GM23338 (cell line): Measurements from ENCODE around the gene OLFML2A. TPM values are rescaled to one million over a fixed set of nuclear protein-coding genes. Genes with fewer than 3 reads are reported as not detected.
A peak's percentile ranks its signal among the peaks of the same experiment; 100 is the strongest.

Experiments
- ATAC-seq: fragments of 200-7000 bp; cut with Tn5 transposase; 3 replicates; pipeline ENCODE4 v1.9.1; 2020
- DNase-seq: peaks from one replicate; pipeline ENCODE4 v3.0.0-alpha.2; 2015; ENCODE audit warnings: low spot score
- H2AFZ ChIP-seq: fragments of 200-600 bp; sonication (generic); 2 replicates; pipeline ENCODE4 v1.8.0; 2016; ENCODE audit warnings: antibody characterized with exemption, mild to moderate bottlenecking, moderate library complexity
- H3F3A ChIP-seq: fragments of 200-600 bp; sonication (generic); replicated peaks from 2 replicates; pipeline ENCODE4 v1.8.0; 2017; ENCODE audit warnings: antibody characterized with exemption, mixed run types, low read depth
- H3K27ac ChIP-seq: fragments of 200-600 bp; sonication (generic); 2 replicates; pipeline ENCODE4 v1.6.1; 2016; ENCODE audit warnings: low read depth
- H3K27me3 ChIP-seq: fragments of 200-600 bp; sonication (generic); 2 replicates; pipeline ENCODE4 v1.8.0; 2016; ENCODE audit warnings: mild to moderate bottlenecking, mixed run types, moderate library complexity; ENCODE audit not compliant: insufficient read depth
- H3K36me3 ChIP-seq: fragments of 200-600 bp; sonication (generic); 2 replicates; pipeline ENCODE4 v1.8.0; 2016; ENCODE audit warnings: mild to moderate bottlenecking; ENCODE audit not compliant: insufficient read depth
- H3K4me1 ChIP-seq: fragments of 200-600 bp; sonication (generic); 2 replicates; pipeline ENCODE4 v1.8.0; 2016; ENCODE audit warnings: mild to moderate bottlenecking, moderate library complexity; ENCODE audit not compliant: insufficient read depth
- H3K4me2 ChIP-seq: fragments of 200-600 bp; sonication (generic); 2 replicates; pipeline ENCODE4 v1.7.1; 2017; ENCODE audit warnings: mixed run types
- H3K4me3 ChIP-seq: fragments of 200-600 bp; sonication (generic); 2 replicates; pipeline ENCODE4 v1.6.1; 2016; ENCODE audit warnings: mixed run types
- H3K79me2 ChIP-seq: fragments of 200-600 bp; sonication (generic); replicated peaks from 2 replicates; pipeline ENCODE4 v1.8.0; 2017; ENCODE audit warnings: mild to moderate bottlenecking; ENCODE audit not compliant: insufficient read depth
- H3K9me2 ChIP-seq: fragments of 200-600 bp; sonication (generic); 2 replicates; pipeline ENCODE4 v1.8.0; 2017; ENCODE audit not compliant: insufficient read depth
- H4K20me1 ChIP-seq: fragments of 200-600 bp; sonication (generic); replicated peaks from 2 replicates; pipeline ENCODE4 v1.8.0; 2017; ENCODE audit warnings: mild to moderate bottlenecking; ENCODE audit not compliant: insufficient read depth
- H3K27ac Mint-ChIP-seq: 2 replicates; pipeline ENCODE4 v1.8.0; 2020; ENCODE audit warnings: inconsistent platforms, mild to moderate bottlenecking, moderate library complexity, mixed read lengths
- H3K27me3 Mint-ChIP-seq: 3 replicates; pipeline ENCODE4 v1.8.0; 2022; ENCODE audit warnings: low read depth, mild to moderate bottlenecking, moderate library complexity, mixed read lengths, inconsistent platforms; ENCODE audit not compliant: insufficient read depth, poor library complexity
- H3K36me3 Mint-ChIP-seq: 3 replicates; pipeline ENCODE4 v1.8.0; 2021; ENCODE audit warnings: low read depth, mild to moderate bottlenecking, inconsistent platforms, moderate library complexity, mixed read lengths
- H3K4me1 Mint-ChIP-seq: 3 replicates; pipeline ENCODE4 v1.8.0; 2020; ENCODE audit warnings: mild to moderate bottlenecking, inconsistent platforms, mixed read lengths
- H3K4me3 Mint-ChIP-seq: 3 replicates; pipeline ENCODE4 v1.8.0; 2021; ENCODE audit warnings: moderate library complexity, mild to moderate bottlenecking, inconsistent platforms, mixed read lengths
- H3K9me3 Mint-ChIP-seq: 3 replicates; pipeline ENCODE4 v1.8.0; 2020; ENCODE audit warnings: moderate library complexity, mild to moderate bottlenecking, inconsistent platforms, mixed read lengths
- CREB1 ChIP-seq: fragments of 250-450 bp; sonication (Bioruptor Pico); IDR thresholded peaks from 2 replicates; pipeline ENCODE4 v1.5.0; 2020; ENCODE audit warnings: low read depth, mild to moderate bottlenecking, moderate library complexity
- ETS1 ChIP-seq: IDR thresholded peaks from 2 replicates; pipeline ENCODE4 v1.6.1; 2016; ENCODE audit warnings: antibody characterized with exemption
- EZH2 ChIP-seq: fragments of 200-600 bp; sonication (generic); IDR thresholded peaks from one replicate; pipeline ENCODE4 v1.8.0; 2017; ENCODE audit warnings: antibody characterized with exemption, mild to moderate bottlenecking, low read depth; ENCODE audit not compliant: unreplicated experiment
- JUNB ChIP-seq: IDR thresholded peaks from one replicate; pipeline ENCODE4 v1.6.1; 2016; ENCODE audit warnings: antibody characterized with exemption; ENCODE audit not compliant: unreplicated experiment
- NANOG ChIP-seq: IDR thresholded peaks from 2 replicates; pipeline ENCODE4 v1.6.1; 2016; ENCODE audit warnings: antibody characterized with exemption, borderline replicate concordance
- POLR2AphosphoS5 ChIP-seq: IDR thresholded peaks from 2 replicates; pipeline ENCODE4 v1.6.1; 2016; ENCODE audit warnings: antibody characterized with exemption, low read depth
- REST ChIP-seq: IDR thresholded peaks from one replicate; pipeline ENCODE4 v1.6.1; 2018; ENCODE audit warnings: antibody characterized with exemption; ENCODE audit not compliant: unreplicated experiment
- STAT1 ChIP-seq: IDR thresholded peaks from one replicate; pipeline ENCODE4 v1.6.1; 2016; ENCODE audit warnings: antibody characterized with exemption; ENCODE audit not compliant: unreplicated experiment
- ZNF331 ChIP-seq: fragments of 250-450 bp; sonication (Bioruptor Pico); IDR thresholded peaks from 2 replicates; pipeline ENCODE4 v1.5.0; 2020; ENCODE audit warnings: low read depth, mild to moderate bottlenecking, moderate library complexity
- ZNF462 ChIP-seq: fragments of 250-450 bp; sonication (Bioruptor Pico); IDR thresholded peaks from 2 replicates; pipeline ENCODE4 v1.5.0; 2020; ENCODE audit warnings: mild to moderate bottlenecking, moderate library complexity
- polyA plus RNA-seq: library from polyadenylated mRNA; unstranded; fragments of >200 nt; fragmentation: Nextera tagmentation; extraction: Ambion mirVana; gene quantifications from 2 replicates; pipeline ENCODE4 v1.2.1, GENCODE V29; 2016
- total RNA-seq: library from RNA; depleted of rRNA; stranded (reverse); fragments of >200 nt; shearing (Covaris generic); gene quantifications from 2 replicates; pipeline ENCODE4 v1.2.3, GENCODE V29; 2014

Gene OLFML2A
- total and polyA plus RNA-seq, 2 experiments from 2014 or later: 1.1 to 6.7 TPM

- no peaks in the 10 kb centered on the region for H3K36me3 ChIP-seq
- H3K9me3 Mint-ChIP-seq: no peaks in the 10 kb centered on the region
- no peak for ATAC-seq
- no peaks in the 10 kb centered on the region for H3K36me3 Mint-ChIP-seq
- no peaks in the 10 kb centered on the region for H3K27me3 ChIP-seq
- peaks cover 7% of the 10 kb centered on the region for H3K27me3 Mint-ChIP-seq
- peak overlapping the region; percentile 74 for H3K27ac Mint-ChIP-seq
- peaks cover 55% of the 10 kb centered on the region for H3K4me1 ChIP-seq
- no peak overlapping the region for H2AFZ ChIP-seq
- H3K27ac ChIP-seq: no peak overlapping the region
- H3K4me2 ChIP-seq: 0 out of 2 replicates have a peak overlapping the region, but pooled peaks have one; percentile 22
- H3K9me2 ChIP-seq: no peaks in the 10 kb centered on the region
- TF ChIP-seq NANOG (no peak), CREB1 (CRISPR knock-in tag) (no peak), ETS1 (no peak), POLR2AphosphoS5 (no peak), JUNB (no peak), EZH2 (no peak), ZNF462 (no peak), ZNF331 (no peak), REST (no peak), STAT1 (no peak)
- H3K4me3 Mint-ChIP-seq: peak overlapping the region; percentile 3; the same call in 2 of the 3 replicates
- no peaks in the 10 kb centered on the region for H3F3A ChIP-seq
- H3K4me1 Mint-ChIP-seq: peaks cover 81% of the 10 kb centered on the region
- peaks cover 76% of the 10 kb centered on the region for H3K79me2 ChIP-seq
- no peak for DNase-seq
- no peaks in the 10 kb centered on the region for H4K20me1 ChIP-seq
- H3K4me3 ChIP-seq: no peak overlapping the region
Measured at GRCh38 chr9:124755061-124755460, 21.9 kb upstream of the OLFML2A start.
